HTR-8/SVneo (cell line): ENCODE data around the gene AQR.
"Not testable (repeated sequence)": the region's sequence is repeated elsewhere in the genome, so short reads cannot be mapped to it uniquely, and the experiment has no call there.

Experiments
- DNase-seq: peaks from one replicate; pipeline ENCODE4 v3.0.0; 2011; ENCODE audit warnings: low spot score, mixed read lengths; ENCODE audit not compliant: insufficient read length
- FAIRE-seq: peaks from 2 replicates; lab custom pipeline; 2011; peaks lifted over from hg19 to GRCh38; lab: Jason Lieb, UNC

AQR gene

DNA sequence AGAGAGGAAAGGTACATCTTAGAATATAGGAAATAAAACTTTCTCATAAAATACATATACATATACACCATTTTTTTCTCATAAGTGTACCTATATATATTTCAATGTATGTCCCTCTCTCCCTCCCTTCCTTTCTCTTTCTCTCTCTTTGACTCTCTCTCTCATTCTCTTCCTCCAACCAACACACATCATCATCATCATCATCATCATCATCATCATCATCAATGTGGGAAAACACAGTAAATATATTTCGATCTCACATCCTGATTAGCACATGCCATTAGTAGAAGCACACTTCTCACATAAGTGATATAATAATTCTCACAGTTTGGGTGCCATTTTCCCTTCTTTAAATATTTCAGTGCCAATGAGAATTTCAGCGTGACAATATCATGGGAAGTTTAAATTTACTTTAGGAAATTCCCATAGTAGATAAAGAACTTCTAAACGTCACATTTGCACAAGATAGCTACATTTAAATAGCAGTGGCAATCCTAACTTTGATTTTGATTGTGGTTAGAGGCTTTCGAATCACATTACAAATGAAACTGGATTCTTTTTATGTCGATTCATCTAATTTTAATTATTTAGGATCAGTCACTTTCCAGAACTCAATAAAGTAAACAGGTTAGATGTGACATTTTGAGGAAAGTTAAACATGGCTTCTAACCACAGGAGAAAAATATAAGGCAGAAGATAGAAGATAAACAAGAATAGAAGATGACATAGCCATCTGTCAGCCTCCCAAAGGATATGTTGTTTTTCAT is 141.2 kb downstream of the AQR start:
- DNase-seq = no peak
- FAIRE-seq = no peak

- no peak for FAIRE-seq
- no peak for DNase-seq
Measured at GRCh38 chr15:34821831-34822230, 147.7 kb downstream of the AQR start.

DNA sequence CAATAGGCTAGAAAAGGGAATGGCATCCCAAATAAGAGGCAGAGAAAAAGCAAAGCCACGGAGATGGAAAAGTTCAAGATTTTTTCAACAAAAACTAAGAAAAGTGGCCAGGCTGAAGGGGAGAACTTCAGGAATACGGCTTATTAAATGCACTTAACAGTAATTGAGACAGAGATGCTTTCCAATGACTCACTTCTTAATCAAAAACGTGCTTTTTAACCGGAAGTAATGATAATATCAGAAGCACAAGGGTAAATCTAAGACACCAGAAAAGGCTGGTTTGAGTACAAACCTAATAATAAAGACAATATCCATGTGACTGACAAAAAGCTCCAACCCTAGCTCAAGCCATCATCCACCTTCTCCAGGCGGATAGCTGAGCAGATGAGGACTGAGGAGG is 149.4 kb downstream of the AQR start:
- no peak for DNase-seq
- FAIRE-seq = no peak

DNA sequence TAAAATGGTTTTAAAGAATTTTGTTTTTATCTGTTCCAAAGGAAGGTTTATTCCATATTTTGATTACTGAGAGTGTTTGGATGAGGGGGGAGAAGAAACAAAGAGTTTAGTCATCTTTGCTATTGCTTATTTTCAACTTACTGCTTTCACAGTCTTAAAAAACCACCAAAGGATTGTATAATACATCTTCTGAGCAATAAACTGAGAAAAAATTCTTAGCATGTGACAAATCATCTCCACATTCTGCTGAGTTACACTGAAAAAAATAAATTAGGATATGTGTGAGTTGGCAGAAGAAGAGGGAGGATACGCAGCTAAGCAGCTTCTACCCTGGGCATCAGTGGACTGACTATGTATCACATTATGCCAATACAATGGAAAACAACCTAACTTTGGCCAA is 151.0 kb downstream of the AQR start:
- no peak for FAIRE-seq
- DNase-seq = no peak

DNA sequence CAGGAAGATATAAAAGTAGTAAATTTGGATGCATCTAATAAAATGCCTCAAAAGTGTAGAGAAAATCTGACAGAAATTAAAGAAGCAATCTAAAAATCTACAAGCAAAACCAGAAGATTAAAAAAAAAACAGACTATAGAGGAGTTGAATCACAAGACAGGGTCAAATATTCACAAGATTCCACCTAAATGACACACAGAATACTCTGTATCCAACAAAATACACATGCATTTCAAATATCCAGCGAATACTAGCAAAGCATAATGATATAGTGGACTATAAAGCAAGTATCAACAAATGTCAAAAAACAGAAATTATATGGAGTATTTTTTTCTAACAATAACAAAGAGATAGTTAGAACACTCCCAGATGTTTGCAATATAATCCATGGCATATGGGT is 153.7 kb downstream of the AQR start:
- DNase-seq = no peak
- FAIRE-seq = no peak

- FAIRE-seq (no peak), DNase-seq (no peak)
Measured at GRCh38 chr15:34813446-34814190, 155.9 kb downstream of the AQR start.

DNA sequence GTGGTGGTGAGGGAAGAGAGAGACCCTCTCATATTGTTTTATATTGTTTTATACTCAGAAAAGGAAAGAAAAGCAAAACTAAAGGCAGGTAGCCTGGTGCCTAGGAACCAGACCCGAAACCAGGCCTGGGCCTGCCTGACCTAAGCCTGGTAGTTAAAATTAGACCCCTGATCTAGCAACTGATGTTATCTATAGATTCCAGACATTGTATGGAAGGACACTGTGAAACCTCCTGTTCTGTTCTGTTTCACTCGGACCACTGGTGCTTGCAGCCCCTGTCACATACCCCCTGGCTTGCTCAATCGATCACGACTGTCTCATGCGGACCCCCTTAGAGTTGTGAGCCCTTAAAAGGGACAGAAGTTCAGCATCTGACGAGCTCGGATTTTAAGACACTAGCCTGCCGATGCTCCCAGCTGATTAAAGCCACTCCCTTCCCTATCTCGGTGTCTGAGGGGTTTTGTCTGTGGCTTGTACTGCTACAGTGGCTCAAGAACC is 156.6 kb downstream of the AQR start:
- DNase-seq, FAIRE-seq: not testable (repeated sequence)

GRCh38 chr15:34812369-34812768 is 157.2 kb downstream of the AQR start:
- FAIRE-seq = no peak

GRCh38 chr15:34810443-34811129 is 159.0 kb downstream of the AQR start:
- DNase-seq (peak; percentile 58), FAIRE-seq (no peak)

More at GRCh38 chr15:34812369-34812768, 157.2 kb downstream of the AQR start:
- no peak for DNase-seq

DNA sequence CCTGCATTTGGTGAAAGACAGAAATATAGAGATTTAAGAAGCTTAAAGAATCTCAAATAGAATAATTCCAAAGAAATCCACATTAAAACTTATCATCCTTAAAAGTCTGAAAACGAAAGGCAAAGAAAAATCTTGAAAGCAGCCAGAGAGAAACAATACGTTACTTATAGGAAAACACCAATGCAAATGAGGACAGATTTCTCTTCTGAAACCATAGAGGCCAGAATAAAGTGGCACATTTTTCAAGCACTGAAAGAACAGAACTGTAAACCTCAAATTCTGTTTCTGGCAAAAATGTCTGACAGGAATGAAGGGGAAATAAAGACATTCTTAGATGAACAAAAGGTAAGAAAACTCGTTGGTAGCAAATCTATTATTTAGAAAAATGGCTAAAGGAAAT is 160.4 kb downstream of the AQR start:
- FAIRE-seq (no peak), DNase-seq (no peak)

- no peak for FAIRE-seq
- DNase-seq = no peak
Measured at GRCh38 chr15:34808016-34808415, 161.5 kb downstream of the AQR start.

- not testable (repeated sequence) for FAIRE-seq, DNase-seq
Measured at GRCh38 chr15:34807241-34807640, 162.3 kb downstream of the AQR start.

DNA sequence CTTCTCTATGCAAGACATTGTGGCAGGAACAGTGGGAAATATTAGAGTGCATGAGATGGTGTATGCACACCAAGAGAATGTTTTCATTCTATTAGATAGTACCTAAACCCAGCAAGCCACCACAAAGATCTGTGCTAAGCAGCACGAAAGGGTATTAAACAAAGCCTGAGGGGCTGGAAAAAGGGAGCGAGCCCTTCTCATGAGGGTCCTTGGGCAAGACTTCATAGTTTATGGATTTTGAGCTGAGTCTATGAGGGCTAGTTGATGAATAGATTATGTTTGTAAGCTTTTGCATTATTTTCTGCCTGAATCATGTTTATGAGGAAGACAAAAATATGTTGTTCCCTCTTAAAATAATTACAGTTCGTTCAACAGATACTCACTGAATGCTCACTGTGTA is 164.8 kb downstream of the AQR start:
- DNase-seq (no peak), FAIRE-seq (no peak)

DNA sequence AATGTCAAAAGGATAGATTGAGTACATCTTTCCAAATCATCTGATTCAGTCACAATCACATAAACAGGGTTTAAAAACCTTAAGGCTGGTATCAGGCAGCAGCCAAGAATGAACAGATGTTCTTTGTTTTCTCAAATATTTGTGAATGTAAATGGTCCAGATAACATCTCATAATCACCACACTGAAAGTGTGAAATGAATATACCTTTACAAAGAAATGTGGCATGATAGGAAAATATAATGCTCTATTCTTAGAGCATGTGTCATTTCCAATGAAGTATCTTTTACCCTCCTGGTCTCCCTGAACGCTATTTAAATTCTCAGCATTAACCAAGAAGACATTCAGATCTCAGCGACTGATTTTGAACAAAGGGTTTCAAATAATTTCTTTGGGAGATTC is 165.4 kb downstream of the AQR start:
- FAIRE-seq (no peak), DNase-seq (no peak)

GRCh38 chr15:34802803-34803750 is 166.5 kb downstream of the AQR start:
- FAIRE-seq (no peak), DNase-seq (no peak)

GRCh38 chr15:34802371-34802770 is 167.2 kb downstream of the AQR start:
- DNase-seq (no peak), FAIRE-seq (no peak)
